Endothelial cell (in vitro differentiated cells): ENCODE results near the gene CACNA2D4. TPM values are rescaled to one million over a fixed set of nuclear protein-coding genes. Genes with fewer than 3 reads are reported as not detected.

Experiments used
- DNase-seq: peaks from one replicate; pipeline ENCODE4 v3.0.0; 2021; ENCODE audit warnings: low spot score
- H3K27ac Mint-ChIP-seq: one replicate; pipeline ENCODE4 v1.8.0; 2021; ENCODE audit warnings: mixed read lengths, inconsistent platforms; ENCODE audit not compliant: unreplicated experiment
- H3K27me3 Mint-ChIP-seq: one replicate; pipeline ENCODE4 v1.8.0; 2021; ENCODE audit warnings: mild to moderate bottlenecking, moderate library complexity, mixed read lengths, inconsistent platforms; ENCODE audit not compliant: unreplicated experiment
- H3K36me3 Mint-ChIP-seq: one replicate; pipeline ENCODE4 v1.8.0; 2021; ENCODE audit warnings: mild to moderate bottlenecking, low read depth, mixed read lengths, inconsistent platforms; ENCODE audit not compliant: unreplicated experiment
- H3K4me1 Mint-ChIP-seq: one replicate; pipeline ENCODE4 v1.8.0; 2021; ENCODE audit warnings: mild to moderate bottlenecking, mixed read lengths, inconsistent platforms; ENCODE audit not compliant: unreplicated experiment
- H3K4me3 Mint-ChIP-seq: one replicate; pipeline ENCODE4 v1.8.0; 2021; ENCODE audit warnings: mild to moderate bottlenecking, mixed read lengths, inconsistent platforms; ENCODE audit not compliant: unreplicated experiment
- H3K9me3 Mint-ChIP-seq: one replicate; pipeline ENCODE4 v1.8.0; 2021; ENCODE audit warnings: mixed read lengths, inconsistent platforms; ENCODE audit not compliant: unreplicated experiment
- total RNA-seq: library from RNA; stranded (reverse); fragmentation: NEBNext Ultra II Directional; extraction: Animal tissue kit (Norgen Biotek cat#: 25700); gene quantifications from one replicate; pipeline ENCODE4 v1.2.1, GENCODE V29; 2021; ENCODE audit not compliant: unreplicated experiment
- TF ChIP-seq, protein P1 (sequence below): fragments of 200-600 bp; sonication (generic); IDR thresholded peaks from one replicate; pipeline ENCODE4 v1.5.0; 2021; ENCODE audit warnings: antibody characterized with exemption; ENCODE audit not compliant: unreplicated experiment

Gene CACNA2D4
- total RNA-seq, 1 donor from 2014 or later = 0.28 TPM

GRCh38 chr12:1935700-1936378 lies 17.4 kb upstream of the CACNA2D4 start:
- H3K36me3 Mint-ChIP-seq = peaks cover 11% of the 10 kb centered on the region
- no peak overlapping the region for H3K27ac Mint-ChIP-seq

DNA sequence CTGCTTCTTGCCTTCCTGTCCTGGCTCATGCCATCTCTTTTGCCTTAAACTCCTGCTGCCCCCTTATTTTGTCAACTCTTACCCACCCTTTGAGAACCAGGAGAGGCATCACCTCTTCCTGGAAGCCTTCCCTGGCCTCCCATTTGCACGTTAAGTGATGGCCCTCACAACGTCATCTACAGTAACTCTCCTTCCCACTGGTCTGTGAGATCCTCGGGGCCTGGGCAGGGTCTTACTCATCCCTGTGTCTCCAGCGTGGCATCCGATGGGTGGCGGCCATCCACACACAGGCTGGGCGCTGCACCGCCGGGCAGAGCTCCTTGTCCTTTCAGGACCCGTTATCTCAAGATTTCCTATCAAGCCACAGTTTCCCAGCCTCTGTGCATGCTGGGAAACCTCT lies 16.8 kb upstream of the CACNA2D4 start:
- TF ChIP-seq, protein P1, sequence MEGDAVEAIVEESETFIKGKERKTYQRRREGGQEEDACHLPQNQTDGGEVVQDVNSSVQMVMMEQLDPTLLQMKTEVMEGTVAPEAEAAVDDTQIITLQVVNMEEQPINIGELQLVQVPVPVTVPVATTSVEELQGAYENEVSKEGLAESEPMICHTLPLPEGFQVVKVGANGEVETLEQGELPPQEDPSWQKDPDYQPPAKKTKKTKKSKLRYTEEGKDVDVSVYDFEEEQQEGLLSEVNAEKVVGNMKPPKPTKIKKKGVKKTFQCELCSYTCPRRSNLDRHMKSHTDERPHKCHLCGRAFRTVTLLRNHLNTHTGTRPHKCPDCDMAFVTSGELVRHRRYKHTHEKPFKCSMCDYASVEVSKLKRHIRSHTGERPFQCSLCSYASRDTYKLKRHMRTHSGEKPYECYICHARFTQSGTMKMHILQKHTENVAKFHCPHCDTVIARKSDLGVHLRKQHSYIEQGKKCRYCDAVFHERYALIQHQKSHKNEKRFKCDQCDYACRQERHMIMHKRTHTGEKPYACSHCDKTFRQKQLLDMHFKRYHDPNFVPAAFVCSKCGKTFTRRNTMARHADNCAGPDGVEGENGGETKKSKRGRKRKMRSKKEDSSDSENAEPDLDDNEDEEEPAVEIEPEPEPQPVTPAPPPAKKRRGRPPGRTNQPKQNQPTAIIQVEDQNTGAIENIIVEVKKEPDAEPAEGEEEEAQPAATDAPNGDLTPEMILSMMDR = no peak
- H3K27ac Mint-ChIP-seq = no peak overlapping the region

More at GRCh38 chr12:1935700-1936378, 17.4 kb upstream of the CACNA2D4 start:
- DNase-seq = no peak
- Mint-ChIP-seq H3K27me3 (peaks cover 1% of the 10 kb centered on the region), H3K4me1 (no peaks in the 10 kb centered on the region), H3K4me3 (no peak overlapping the region), H3K9me3 (no peaks in the 10 kb centered on the region)
- TF ChIP-seq, protein P1 = no peak

GRCh38 chr12:1934831-1935230 lies 16.4 kb upstream of the CACNA2D4 start:
- Mint-ChIP-seq H3K4me3 (no peak overlapping the region), H3K36me3 (peaks cover 11% of the 10 kb centered on the region), H3K27me3 (peaks cover 3% of the 10 kb centered on the region), H3K27ac (no peak overlapping the region), H3K9me3 (no peaks in the 10 kb centered on the region), H3K4me1 (no peaks in the 10 kb centered on the region)
- TF ChIP-seq, protein P1 = no peak
- no peak for DNase-seq

More for the DNA sequence above, 16.8 kb upstream of the CACNA2D4 start:
- Mint-ChIP-seq H3K4me3 (no peak overlapping the region), H3K9me3 (no peaks in the 10 kb centered on the region), H3K36me3 (peaks cover 11% of the 10 kb centered on the region), H3K27me3 (peaks cover 2% of the 10 kb centered on the region), H3K4me1 (no peaks in the 10 kb centered on the region)
- DNase-seq = no peak

GRCh38 chr12:1934068-1934467 lies 15.6 kb upstream of the CACNA2D4 start:
- no peak overlapping the region for H3K27ac Mint-ChIP-seq
- DNase-seq = no peak
- H3K9me3 Mint-ChIP-seq = no peaks in the 10 kb centered on the region
- H3K4me1 Mint-ChIP-seq = peaks cover 2% of the 10 kb centered on the region
- no peak overlapping the region for H3K4me3 Mint-ChIP-seq
- H3K36me3 Mint-ChIP-seq = peaks cover 13% of the 10 kb centered on the region
- H3K27me3 Mint-ChIP-seq = peaks cover 3% of the 10 kb centered on the region
- TF ChIP-seq, protein P1 = no peak

GRCh38 chr12:1933342-1934051 lies 15.0 kb upstream of the CACNA2D4 start:
- Mint-ChIP-seq H3K4me3 (no peak overlapping the region), H3K27ac (no peak overlapping the region), H3K9me3 (no peaks in the 10 kb centered on the region), H3K4me1 (peaks cover 5% of the 10 kb centered on the region), H3K27me3 (peaks cover 3% of the 10 kb centered on the region), H3K36me3 (peaks cover 15% of the 10 kb centered on the region)
- DNase-seq = no peak
- TF ChIP-seq, protein P1 = no peak
